Measurements from ENCODE around the gene VGLL4.

The VGLL4 gene

DNA sequence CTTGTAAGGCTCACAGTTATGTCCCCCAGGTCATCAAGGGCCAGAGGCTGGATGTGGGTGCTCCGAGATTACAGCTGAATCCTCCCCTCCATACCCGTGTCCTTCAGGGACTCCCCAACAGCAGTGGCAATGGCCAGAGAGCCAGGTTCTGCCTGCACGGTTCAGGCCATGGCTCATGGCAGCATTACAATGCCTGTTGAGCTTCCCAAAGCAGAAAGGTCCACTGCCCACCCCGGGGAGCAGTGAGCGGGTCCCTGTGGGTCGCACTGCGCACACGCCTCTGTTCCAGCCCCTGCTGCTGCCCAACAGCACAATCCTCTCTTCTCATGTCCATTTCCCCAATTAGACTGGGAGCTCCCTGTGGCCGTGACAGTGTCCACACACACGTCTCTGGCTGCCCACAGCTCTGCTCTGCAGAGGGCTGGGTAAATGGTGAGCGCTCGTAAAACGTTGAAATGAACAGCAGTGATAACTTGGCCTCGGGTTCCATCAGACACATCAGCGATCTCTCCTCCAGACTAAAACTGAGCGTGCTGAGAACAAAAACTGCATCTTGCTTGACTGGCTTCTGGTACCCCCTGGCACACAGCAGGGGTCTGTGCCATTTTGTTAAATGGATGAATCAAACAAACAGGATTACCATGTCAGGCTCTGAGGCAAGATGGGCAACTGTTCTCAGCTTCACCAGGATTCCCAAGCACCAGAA, 80.4 kb downstream of the VGLL4 start:
- DNase-seq (ENCODE audit: low read depth in 1 of 2, low spot score in 1 of 2) = no peak
- H3K4me3 ChIP-seq (replicated peaks; ENCODE audit: insufficient read depth, low read length) = no peak overlapping the region
- no peak overlapping the region for H3K27ac ChIP-seq (replicated peaks)
- no peak for TF ChIP-seq REST (IDR thresholded peaks at IDR 0.05; ENCODE audit: insufficient replicate concordance, low read depth)
- 0 out of 2 replicates have a peak, but pooled peaks have one; percentile 4 for TF ChIP-seq POLR2AphosphoS5 (IDR thresholded peaks at IDR 0.05; ENCODE audit: low read depth)
- TF ChIP-seq, protein P1, sequence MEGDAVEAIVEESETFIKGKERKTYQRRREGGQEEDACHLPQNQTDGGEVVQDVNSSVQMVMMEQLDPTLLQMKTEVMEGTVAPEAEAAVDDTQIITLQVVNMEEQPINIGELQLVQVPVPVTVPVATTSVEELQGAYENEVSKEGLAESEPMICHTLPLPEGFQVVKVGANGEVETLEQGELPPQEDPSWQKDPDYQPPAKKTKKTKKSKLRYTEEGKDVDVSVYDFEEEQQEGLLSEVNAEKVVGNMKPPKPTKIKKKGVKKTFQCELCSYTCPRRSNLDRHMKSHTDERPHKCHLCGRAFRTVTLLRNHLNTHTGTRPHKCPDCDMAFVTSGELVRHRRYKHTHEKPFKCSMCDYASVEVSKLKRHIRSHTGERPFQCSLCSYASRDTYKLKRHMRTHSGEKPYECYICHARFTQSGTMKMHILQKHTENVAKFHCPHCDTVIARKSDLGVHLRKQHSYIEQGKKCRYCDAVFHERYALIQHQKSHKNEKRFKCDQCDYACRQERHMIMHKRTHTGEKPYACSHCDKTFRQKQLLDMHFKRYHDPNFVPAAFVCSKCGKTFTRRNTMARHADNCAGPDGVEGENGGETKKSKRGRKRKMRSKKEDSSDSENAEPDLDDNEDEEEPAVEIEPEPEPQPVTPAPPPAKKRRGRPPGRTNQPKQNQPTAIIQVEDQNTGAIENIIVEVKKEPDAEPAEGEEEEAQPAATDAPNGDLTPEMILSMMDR (IDR thresholded peaks at IDR 0.05; ENCODE audit: insufficient read depth, low read length) = no peak
- H3K27me3 ChIP-seq (ENCODE audit: insufficient read depth, poor library complexity, severe bottlenecking) = no peaks in the 10 kb centered on the region

DNA sequence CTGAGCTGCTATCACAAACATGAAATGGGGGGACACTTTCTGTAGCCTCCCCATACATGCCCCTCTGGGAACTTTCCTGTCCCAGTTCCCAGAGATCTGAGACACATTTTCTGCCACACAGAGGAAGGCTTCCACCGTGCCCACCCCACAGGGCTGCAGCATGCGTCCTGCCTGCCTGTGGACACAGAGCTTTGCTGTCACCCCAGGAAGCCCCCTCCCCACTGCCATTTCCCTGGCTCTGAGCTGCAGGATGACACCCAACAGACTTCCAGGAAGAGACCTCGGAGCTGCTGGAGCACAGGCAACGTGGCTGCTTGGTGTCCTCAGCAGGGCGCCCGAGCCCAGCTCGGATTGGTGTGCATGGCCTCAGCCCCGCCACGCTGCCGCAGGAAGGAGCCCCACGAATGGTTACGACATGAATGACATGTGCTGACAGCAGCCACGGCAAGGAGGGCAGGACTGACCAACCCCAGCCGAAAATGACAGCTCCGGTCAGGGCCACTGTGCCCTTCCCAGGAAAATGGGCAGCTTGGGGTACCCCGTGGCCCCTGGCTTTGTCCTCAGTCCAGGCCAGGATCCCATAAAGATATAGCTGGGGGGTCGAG, 81.3 kb downstream of the VGLL4 start:
- Histone ChIP-seq H3K27ac (replicated peaks) (no peak overlapping the region), H3K27me3 (ENCODE audit: insufficient read depth, poor library complexity, severe bottlenecking) (no peaks in the 10 kb centered on the region), H3K4me3 (replicated peaks; ENCODE audit: insufficient read depth, low read length) (no peak overlapping the region)
- DNase-seq (ENCODE audit: low read depth in 1 of 2, low spot score in 1 of 2) = no peak
- no peak for TF ChIP-seq GABPA (IDR thresholded peaks at IDR 0.05; ENCODE audit: low read depth)
- TF ChIP-seq, protein P1 (IDR thresholded peaks at IDR 0.05; ENCODE audit: insufficient read depth, low read length) = no peak
- TF ChIP-seq REST (IDR thresholded peaks at IDR 0.05; ENCODE audit: insufficient replicate concordance, low read depth) = no peak
- TF ChIP-seq POLR2AphosphoS5 (IDR thresholded peaks at IDR 0.05; ENCODE audit: low read depth) = no peak
- TF ChIP-seq SPI1 (IDR thresholded peaks at IDR 0.05; ENCODE audit: borderline replicate concordance, low read depth) = no peak

DNA sequence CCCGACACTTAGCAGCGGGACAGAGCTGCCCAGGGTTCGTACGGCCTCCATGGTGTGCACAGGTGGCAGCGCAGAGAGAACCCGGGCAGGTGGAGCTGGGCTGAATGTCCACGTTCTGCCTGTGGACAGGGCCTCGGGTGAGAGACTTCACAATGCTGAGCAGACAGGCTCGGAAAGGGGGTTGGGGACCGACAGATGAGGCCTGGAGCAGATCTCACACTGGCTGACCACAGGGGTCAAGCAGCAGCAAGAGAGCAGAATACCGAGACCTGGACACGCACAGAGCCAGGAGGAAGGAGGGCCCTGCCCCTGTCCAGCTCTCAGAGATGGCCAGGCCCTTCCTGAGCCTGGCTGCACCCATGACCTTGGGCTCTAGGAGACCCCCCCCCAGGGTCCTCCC, 83.0 kb downstream of the VGLL4 start:
- H3K27ac ChIP-seq (replicated peaks) = no peak overlapping the region
- no peaks in the 10 kb centered on the region for H3K27me3 ChIP-seq (ENCODE audit: insufficient read depth, poor library complexity, severe bottlenecking)
- no peak overlapping the region for H3K4me3 ChIP-seq (replicated peaks; ENCODE audit: insufficient read depth, low read length)
- TF ChIP-seq, protein P1 (IDR thresholded peaks at IDR 0.05; ENCODE audit: insufficient read depth, low read length) = no peak
- TF ChIP-seq GABPA (IDR thresholded peaks at IDR 0.05; ENCODE audit: low read depth) (no peak), POLR2AphosphoS5 (IDR thresholded peaks at IDR 0.05; ENCODE audit: low read depth) (no peak), SPI1 (IDR thresholded peaks at IDR 0.05; ENCODE audit: borderline replicate concordance, low read depth) (no peak)
- no peak for DNase-seq (ENCODE audit: low read depth in 1 of 2, low spot score in 1 of 2)

Data from HL-60 (cell line).